Uterus (tissue), 2 donors: ENCODE measurements around the gene DAB2IP.

Experiments used
- CTCF ChIP-seq, 4 experiments: fragments of 200-600 bp in 2 of 4; fragments of 450-650 bp in 2 of 4; sonication (generic) in 2 of 4; IDR thresholded peaks; one replicate each; pipeline ENCODE4 v1.5.1; 2016 to 2019; ENCODE audit warnings: antibody characterized with exemption in 4 of 4, mild to moderate bottlenecking in 2 of 4, moderate library complexity in 1 of 4
- POLR2A ChIP-seq, 2 donors: fragments of 450-650 bp; IDR thresholded peaks; one replicate each; pipeline ENCODE4 v1.6.1; 2016; ENCODE audit warnings: antibody characterized with exemption in 2 of 2, mild to moderate bottlenecking in 1 of 2, moderate library complexity in 1 of 2

- TF ChIP-seq CTCF (IDR thresholded peaks at IDR 0.05) (no peak), POLR2A (IDR thresholded peaks at IDR 0.05) (no peak)
These were observed 38.3 kb upstream of the DAB2IP start for GRCh38 chr9:121613009-121613752.
